ENCODE results near the gene ARL14EP. TPM values are rescaled to one million over a fixed set of nuclear protein-coding genes. Genes with fewer than 3 reads are reported as not detected.

Gene ARL14EP
- total and polyA plus RNA-seq, 2 of the 8 experiments (the other 6 are each of a cell fraction or from before 2014, with no cell fraction given) = 14.3 to 29.6 TPM

- TF ChIP-seq E2F6 (IDR thresholded peaks at IDR 0.05) (no peak), SP2 (IDR thresholded peaks at IDR 0.05; ENCODE audit: low read length) (no peak), KDM1A (IDR thresholded peaks at IDR 0.05; ENCODE audit: borderline replicate concordance, low read length) (no peak), CEBPB (IDR thresholded peaks at IDR 0.05; ENCODE audit: low read depth, low read length) (no peak), SP4 (IDR thresholded peaks at IDR 0.05; ENCODE audit: low read length) (no peak), ZNF274 (IDR thresholded peaks at IDR 0.05; ENCODE audit: borderline replicate concordance, extremely low read depth, low read length) (no peak), KDM4A (IDR thresholded peaks at IDR 0.05; ENCODE audit: low read depth, low read length, severe bottlenecking) (no peak), PHF8 (conservative IDR thresholded peaks at IDR 0.05; ENCODE audit: low read depth, low read length) (no peak)
Measured at GRCh38 chr11:30329150-30329940, 6.4 kb downstream of the ARL14EP start (continued).

All from H1 (cell line).